Measurements from ENCODE around the gene SLC27A6. TPM values are rescaled to one million over a fixed set of nuclear protein-coding genes. Genes with fewer than 3 reads are reported as not detected.

SLC27A6 gene
- total and polyA plus RNA-seq, 2 experiments from 2014 or later = 2.0 to 4.8 TPM

- peaks cover 2% of the 10 kb centered on the region for H3K27me3 Mint-ChIP-seq (ENCODE audit: insufficient read depth, low read depth, poor library complexity)
- no peak overlapping the region for H3K27ac Mint-ChIP-seq
- peaks cover 8% of the 10 kb centered on the region; the same call in 2 of the 3 replicates for H3K9me3 Mint-ChIP-seq
- H3K27me3 ChIP-seq (ENCODE audit: insufficient read depth) = no peaks in the 10 kb centered on the region
- no peaks in the 10 kb centered on the region for H4K20me1 ChIP-seq (replicated peaks; ENCODE audit: insufficient read depth)
- peaks cover 3% of the 10 kb centered on the region; the same call in 1 of the 2 replicates for H3K9me2 ChIP-seq (ENCODE audit: insufficient read depth)
- no peaks in the 10 kb centered on the region for H3F3A ChIP-seq (replicated peaks; ENCODE audit: low read depth)
- DNase-seq (ENCODE audit: low spot score) (no peak), ATAC-seq (no peak)
- no peaks in the 10 kb centered on the region for H3K4me1 ChIP-seq (ENCODE audit: insufficient read depth)
- no peaks in the 10 kb centered on the region; the same call in 2 of the 3 replicates for H3K36me3 Mint-ChIP-seq (ENCODE audit: low read depth)
- no peak overlapping the region for H3K4me3 Mint-ChIP-seq
- H3K4me1 Mint-ChIP-seq = no peaks in the 10 kb centered on the region
- no peak overlapping the region for H3K27ac ChIP-seq (ENCODE audit: low read depth)
- TF ChIP-seq NANOG (IDR thresholded peaks at IDR 0.05; ENCODE audit: borderline replicate concordance) = no peak
- TF ChIP-seq JUNB (IDR thresholded peaks at IDR 0.05; ENCODE audit: unreplicated experiment) = no peak
- TF ChIP-seq CREB1 (CRISPR knock-in tag; IDR thresholded peaks at IDR 0.05; ENCODE audit: low read depth) = no peak
- TF ChIP-seq, protein P1, sequence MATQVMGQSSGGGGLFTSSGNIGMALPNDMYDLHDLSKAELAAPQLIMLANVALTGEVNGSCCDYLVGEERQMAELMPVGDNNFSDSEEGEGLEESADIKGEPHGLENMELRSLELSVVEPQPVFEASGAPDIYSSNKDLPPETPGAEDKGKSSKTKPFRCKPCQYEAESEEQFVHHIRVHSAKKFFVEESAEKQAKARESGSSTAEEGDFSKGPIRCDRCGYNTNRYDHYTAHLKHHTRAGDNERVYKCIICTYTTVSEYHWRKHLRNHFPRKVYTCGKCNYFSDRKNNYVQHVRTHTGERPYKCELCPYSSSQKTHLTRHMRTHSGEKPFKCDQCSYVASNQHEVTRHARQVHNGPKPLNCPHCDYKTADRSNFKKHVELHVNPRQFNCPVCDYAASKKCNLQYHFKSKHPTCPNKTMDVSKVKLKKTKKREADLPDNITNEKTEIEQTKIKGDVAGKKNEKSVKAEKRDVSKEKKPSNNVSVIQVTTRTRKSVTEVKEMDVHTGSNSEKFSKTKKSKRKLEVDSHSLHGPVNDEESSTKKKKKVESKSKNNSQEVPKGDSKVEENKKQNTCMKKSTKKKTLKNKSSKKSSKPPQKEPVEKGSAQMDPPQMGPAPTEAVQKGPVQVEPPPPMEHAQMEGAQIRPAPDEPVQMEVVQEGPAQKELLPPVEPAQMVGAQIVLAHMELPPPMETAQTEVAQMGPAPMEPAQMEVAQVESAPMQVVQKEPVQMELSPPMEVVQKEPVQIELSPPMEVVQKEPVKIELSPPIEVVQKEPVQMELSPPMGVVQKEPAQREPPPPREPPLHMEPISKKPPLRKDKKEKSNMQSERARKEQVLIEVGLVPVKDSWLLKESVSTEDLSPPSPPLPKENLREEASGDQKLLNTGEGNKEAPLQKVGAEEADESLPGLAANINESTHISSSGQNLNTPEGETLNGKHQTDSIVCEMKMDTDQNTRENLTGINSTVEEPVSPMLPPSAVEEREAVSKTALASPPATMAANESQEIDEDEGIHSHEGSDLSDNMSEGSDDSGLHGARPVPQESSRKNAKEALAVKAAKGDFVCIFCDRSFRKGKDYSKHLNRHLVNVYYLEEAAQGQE (IDR thresholded peaks at IDR 0.05; ENCODE audit: unreplicated experiment) = no peak
- TF ChIP-seq EZH2phosphoT487 (IDR thresholded peaks at IDR 0.05; ENCODE audit: unreplicated experiment) = no peak
- TF ChIP-seq, protein P2, sequence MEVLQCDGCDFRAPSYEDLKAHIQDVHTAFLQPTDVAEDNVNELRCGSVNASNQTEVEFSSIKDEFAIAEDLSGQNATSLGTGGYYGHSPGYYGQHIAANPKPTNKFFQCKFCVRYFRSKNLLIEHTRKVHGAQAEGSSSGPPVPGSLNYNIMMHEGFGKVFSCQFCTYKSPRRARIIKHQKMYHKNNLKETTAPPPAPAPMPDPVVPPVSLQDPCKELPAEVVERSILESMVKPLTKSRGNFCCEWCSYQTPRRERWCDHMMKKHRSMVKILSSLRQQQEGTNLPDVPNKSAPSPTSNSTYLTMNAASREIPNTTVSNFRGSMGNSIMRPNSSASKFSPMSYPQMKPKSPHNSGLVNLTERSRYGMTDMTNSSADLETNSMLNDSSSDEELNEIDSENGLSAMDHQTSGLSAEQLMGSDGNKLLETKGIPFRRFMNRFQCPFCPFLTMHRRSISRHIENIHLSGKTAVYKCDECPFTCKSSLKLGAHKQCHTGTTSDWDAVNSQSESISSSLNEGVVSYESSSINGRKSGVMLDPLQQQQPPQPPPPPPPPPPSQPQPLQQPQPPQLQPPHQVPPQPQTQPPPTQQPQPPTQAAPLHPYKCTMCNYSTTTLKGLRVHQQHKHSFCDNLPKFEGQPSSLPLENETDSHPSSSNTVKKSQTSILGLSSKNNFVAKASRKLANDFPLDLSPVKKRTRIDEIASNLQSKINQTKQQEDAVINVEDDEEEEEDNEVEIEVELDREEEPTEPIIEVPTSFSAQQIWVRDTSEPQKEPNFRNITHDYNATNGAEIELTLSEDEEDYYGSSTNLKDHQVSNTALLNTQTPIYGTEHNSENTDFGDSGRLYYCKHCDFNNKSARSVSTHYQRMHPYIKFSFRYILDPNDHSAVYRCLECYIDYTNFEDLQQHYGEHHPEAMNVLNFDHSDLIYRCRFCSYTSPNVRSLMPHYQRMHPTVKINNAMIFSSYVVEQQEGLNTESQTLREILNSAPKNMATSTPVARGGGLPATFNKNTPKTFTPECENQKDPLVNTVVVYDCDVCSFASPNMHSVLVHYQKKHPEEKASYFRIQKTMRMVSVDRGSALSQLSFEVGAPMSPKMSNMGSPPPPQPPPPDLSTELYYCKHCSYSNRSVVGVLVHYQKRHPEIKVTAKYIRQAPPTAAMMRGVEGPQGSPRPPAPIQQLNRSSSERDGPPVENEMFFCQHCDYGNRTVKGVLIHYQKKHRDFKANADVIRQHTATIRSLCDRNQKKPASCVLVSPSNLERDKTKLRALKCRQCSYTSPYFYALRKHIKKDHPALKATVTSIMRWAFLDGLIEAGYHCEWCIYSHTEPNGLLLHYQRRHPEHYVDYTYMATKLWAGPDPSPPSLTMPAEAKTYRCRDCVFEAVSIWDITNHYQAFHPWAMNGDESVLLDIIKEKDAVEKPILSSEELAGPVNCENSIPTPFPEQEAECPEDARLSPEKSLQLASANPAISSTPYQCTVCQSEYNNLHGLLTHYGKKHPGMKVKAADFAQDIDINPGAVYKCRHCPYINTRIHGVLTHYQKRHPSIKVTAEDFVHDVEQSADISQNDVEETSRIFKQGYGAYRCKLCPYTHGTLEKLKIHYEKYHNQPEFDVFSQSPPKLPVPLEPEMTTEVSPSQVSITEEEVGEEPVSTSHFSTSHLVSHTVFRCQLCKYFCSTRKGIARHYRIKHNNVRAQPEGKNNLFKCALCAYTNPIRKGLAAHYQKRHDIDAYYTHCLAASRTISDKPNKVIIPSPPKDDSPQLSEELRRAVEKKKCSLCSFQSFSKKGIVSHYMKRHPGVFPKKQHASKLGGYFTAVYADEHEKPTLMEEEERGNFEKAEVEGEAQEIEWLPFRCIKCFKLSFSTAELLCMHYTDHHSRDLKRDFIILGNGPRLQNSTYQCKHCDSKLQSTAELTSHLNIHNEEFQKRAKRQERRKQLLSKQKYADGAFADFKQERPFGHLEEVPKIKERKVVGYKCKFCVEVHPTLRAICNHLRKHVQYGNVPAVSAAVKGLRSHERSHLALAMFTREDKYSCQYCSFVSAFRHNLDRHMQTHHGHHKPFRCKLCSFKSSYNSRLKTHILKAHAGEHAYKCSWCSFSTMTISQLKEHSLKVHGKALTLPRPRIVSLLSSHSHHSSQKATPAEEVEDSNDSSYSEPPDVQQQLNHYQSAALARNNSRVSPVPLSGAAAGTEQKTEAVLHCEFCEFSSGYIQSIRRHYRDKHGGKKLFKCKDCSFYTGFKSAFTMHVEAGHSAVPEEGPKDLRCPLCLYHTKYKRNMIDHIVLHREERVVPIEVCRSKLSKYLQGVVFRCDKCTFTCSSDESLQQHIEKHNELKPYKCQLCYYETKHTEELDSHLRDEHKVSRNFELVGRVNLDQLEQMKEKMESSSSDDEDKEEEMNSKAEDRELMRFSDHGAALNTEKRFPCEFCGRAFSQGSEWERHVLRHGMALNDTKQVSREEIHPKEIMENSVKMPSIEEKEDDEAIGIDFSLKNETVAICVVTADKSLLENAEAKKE (CRISPR knock-in tag; IDR thresholded peaks at IDR 0.05) = no peak
- no peak for TF ChIP-seq ZNF114 (CRISPR knock-in tag; IDR thresholded peaks at IDR 0.05)
- TF ChIP-seq POLR2AphosphoS5 (IDR thresholded peaks at IDR 0.05; ENCODE audit: low read depth) = no peak
- no peak for TF ChIP-seq STAT1 (IDR thresholded peaks at IDR 0.05; ENCODE audit: unreplicated experiment)
- TF ChIP-seq CTCF (conservative IDR thresholded peaks at IDR 0.05; ENCODE audit: low read depth in 2 of 2) = no peak
- TF ChIP-seq, protein P3, sequence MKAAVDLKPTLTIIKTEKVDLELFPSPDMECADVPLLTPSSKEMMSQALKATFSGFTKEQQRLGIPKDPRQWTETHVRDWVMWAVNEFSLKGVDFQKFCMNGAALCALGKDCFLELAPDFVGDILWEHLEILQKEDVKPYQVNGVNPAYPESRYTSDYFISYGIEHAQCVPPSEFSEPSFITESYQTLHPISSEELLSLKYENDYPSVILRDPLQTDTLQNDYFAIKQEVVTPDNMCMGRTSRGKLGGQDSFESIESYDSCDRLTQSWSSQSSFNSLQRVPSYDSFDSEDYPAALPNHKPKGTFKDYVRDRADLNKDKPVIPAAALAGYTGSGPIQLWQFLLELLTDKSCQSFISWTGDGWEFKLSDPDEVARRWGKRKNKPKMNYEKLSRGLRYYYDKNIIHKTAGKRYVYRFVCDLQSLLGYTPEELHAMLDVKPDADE (IDR thresholded peaks at IDR 0.05) = no peak
- TF ChIP-seq EZH2 (IDR thresholded peaks at IDR 0.05; ENCODE audit: low read depth, unreplicated experiment) = no peak
- no peak for TF ChIP-seq ZNF331 (CRISPR knock-in tag; IDR thresholded peaks at IDR 0.05; ENCODE audit: low read depth)
- no peaks in the 10 kb centered on the region for H3K36me3 ChIP-seq (ENCODE audit: insufficient read depth)
- no peak overlapping the region for H3K4me2 ChIP-seq
- no peaks in the 10 kb centered on the region for H3K79me2 ChIP-seq (replicated peaks; ENCODE audit: insufficient read depth)
- no peak overlapping the region for H3K4me3 ChIP-seq
- no peak overlapping the region for H2AFZ ChIP-seq
Measured at GRCh38 chr5:129046151-129046550, 80.9 kb downstream of the SLC27A6 start.

All from GM23338 (cell line).